ENCODE results near the gene PTPN14.
A peak's percentile ranks its signal among the peaks of the same experiment; 100 is the strongest.

The PTPN14 gene

GRCh38 chr1:214393086-214393485, 158.3 kb downstream of the PTPN14 start:
- H3K4me3 ChIP-seq (ENCODE audit: low read depth, low read length), result no peak overlapping the region
- TF ChIP-seq MAX (IDR thresholded peaks at IDR 0.05; ENCODE audit: low read depth, low read length) (no peak), POLR2A (IDR thresholded peaks at IDR 0.05; ENCODE audit: extremely low read depth, insufficient read length) (no peak)

GRCh38 chr1:214391873-214392645, 159.3 kb downstream of the PTPN14 start:
- no peak for DNase-seq (ENCODE audit: low read depth)
- H3K4me3 ChIP-seq (ENCODE audit: low read depth, low read length), result no peak overlapping the region
- TF ChIP-seq MYC (IDR thresholded peaks at IDR 0.05; ENCODE audit: low read depth, low read length) (no peak), MAX (IDR thresholded peaks at IDR 0.05; ENCODE audit: low read depth, low read length) (no peak)

More at GRCh38 chr1:214393086-214393485, 158.3 kb downstream of the PTPN14 start:
- no peak for DNase-seq (ENCODE audit: low read depth)

- no peak for DNase-seq (ENCODE audit: low read depth)
- H3K4me3 ChIP-seq (ENCODE audit: low read depth, low read length), result no peak overlapping the region
- TF ChIP-seq POLR2A (IDR thresholded peaks at IDR 0.05; ENCODE audit: extremely low read depth, insufficient read length) (no peak), MAX (IDR thresholded peaks at IDR 0.05; ENCODE audit: low read depth, low read length) (no peak), CTCF (IDR thresholded peaks at IDR 0.05; ENCODE audit: low read depth, low read length) (no peak), MYC (IDR thresholded peaks at IDR 0.05; ENCODE audit: low read depth, low read length) (no peak)
These were observed 161.7 kb downstream of the PTPN14 start for GRCh38 chr1:214389734-214390133.

GRCh38 chr1:214386747-214387146, 164.7 kb downstream of the PTPN14 start:
- TF ChIP-seq MYC (IDR thresholded peaks at IDR 0.05; ENCODE audit: low read depth, low read length) (no peak), CTCF (IDR thresholded peaks at IDR 0.05; ENCODE audit: low read depth, low read length) (no peak), MAX (IDR thresholded peaks at IDR 0.05; ENCODE audit: low read depth, low read length) (no peak), POLR2A (IDR thresholded peaks at IDR 0.05; ENCODE audit: extremely low read depth, insufficient read length) (no peak)
- DNase-seq (ENCODE audit: low read depth), result peak; percentile 23
- no peak overlapping the region for H3K4me3 ChIP-seq (ENCODE audit: low read depth, low read length)

GRCh38 chr1:214386333-214386732, 165.1 kb downstream of the PTPN14 start:
- TF ChIP-seq MYC (IDR thresholded peaks at IDR 0.05; ENCODE audit: low read depth, low read length) (no peak), CTCF (IDR thresholded peaks at IDR 0.05; ENCODE audit: low read depth, low read length) (no peak), POLR2A (IDR thresholded peaks at IDR 0.05; ENCODE audit: extremely low read depth, insufficient read length) (no peak), MAX (IDR thresholded peaks at IDR 0.05; ENCODE audit: low read depth, low read length) (no peak)
- no peak for DNase-seq (ENCODE audit: low read depth)
- H3K4me3 ChIP-seq (ENCODE audit: low read depth, low read length), result no peak overlapping the region

- H3K4me3 ChIP-seq (ENCODE audit: low read depth, low read length), result no peak overlapping the region
- no peak for TF ChIP-seq MAX (IDR thresholded peaks at IDR 0.05; ENCODE audit: low read depth, low read length)
- no peak for TF ChIP-seq MYC (IDR thresholded peaks at IDR 0.05; ENCODE audit: low read depth, low read length)
- no peak for DNase-seq (ENCODE audit: low read depth)
These were observed 166.0 kb downstream of the PTPN14 start for GRCh38 chr1:214385428-214385827.

- H3K4me3 ChIP-seq (ENCODE audit: low read depth, low read length), result no peak overlapping the region
- no peak for DNase-seq (ENCODE audit: low read depth)
- TF ChIP-seq MYC (IDR thresholded peaks at IDR 0.05; ENCODE audit: low read depth, low read length), result no peak
These were observed 166.9 kb downstream of the PTPN14 start for GRCh38 chr1:214384373-214385079.

Data from NB4 (cell line).